CD4-positive, alpha-beta T cell treated with Interleukin-12 subunit alpha and Interleukin-12 subunit beta, for 1 hour (primary cell): ENCODE data around the gene ZNF841.
"Not testable (repeated sequence)": the region's sequence is repeated elsewhere in the genome, so short reads cannot be mapped to it uniquely, and the experiment has no call there.

Experiments
- DNase-seq: peaks from one replicate; pipeline ENCODE4 v3.0.0-alpha.2; 2020

Gene ZNF841

DNA sequence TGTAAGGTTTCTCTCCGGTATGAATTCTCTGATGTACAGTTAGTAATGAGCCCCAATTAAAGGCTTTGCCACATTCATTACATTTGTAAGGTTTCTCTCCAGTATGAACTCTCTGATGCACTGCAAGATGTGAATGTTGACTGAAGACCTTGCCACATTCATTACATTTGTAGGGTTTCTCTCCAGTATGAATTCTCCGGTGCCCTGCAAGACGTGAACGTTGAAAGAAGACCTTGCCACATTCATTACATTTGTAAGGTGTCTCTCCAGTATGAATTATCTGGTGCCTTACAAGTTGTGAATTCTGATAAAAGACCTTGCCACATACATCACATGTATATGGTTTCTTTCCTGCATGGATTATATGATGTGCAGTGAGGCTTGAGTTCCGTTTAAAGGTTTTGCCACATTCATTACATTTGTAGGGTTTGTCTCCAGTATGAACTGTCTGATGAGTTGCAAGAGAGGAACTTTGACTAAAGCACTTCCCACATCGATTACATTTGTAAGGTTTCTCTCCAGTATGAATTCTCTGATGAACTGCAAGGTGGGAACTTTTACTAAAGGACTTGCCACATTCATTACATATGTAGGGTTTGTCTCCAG is 29.2 kb downstream of the ZNF841 start:
- no peak for DNase-seq

DNA sequence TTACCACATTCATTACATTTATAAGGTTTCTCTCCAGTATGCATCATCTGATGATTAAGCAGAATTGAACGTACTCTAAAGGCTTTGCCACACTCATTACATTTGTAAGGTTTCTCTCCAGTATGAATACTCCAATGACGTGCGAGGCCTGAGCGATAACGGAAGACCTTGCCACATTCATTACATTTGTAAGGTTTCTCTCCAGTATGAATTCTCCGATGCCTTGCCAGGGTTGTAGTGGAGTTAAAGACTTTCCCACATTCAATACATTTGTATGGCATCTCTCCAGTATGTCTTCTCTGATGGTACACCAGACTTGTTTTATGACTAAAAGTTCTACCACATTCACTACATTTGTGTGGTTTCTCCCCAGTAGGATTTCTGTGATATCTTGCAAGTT is 30.2 kb downstream of the ZNF841 start:
- no peak for DNase-seq

DNA sequence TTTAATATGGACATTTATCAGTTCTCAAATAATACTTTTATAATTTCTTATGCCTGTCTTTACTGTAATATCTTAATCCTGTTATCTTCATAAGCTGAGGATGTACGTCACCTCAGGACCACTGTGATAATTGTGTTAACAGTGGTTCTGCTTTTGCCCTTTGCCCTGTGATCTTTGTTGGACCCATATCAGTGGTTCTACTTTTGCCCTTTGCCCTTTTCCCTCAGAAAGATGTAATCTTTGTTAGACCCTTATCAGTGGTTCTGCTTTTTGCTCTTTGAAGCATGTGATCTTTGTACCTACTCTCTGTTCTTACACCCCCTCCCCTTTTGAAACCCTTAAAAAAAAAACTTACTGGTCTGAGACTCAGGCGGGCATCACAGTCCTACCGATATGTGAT is 39.1 kb downstream of the ZNF841 start:
- not testable (repeated sequence) for DNase-seq

DNA sequence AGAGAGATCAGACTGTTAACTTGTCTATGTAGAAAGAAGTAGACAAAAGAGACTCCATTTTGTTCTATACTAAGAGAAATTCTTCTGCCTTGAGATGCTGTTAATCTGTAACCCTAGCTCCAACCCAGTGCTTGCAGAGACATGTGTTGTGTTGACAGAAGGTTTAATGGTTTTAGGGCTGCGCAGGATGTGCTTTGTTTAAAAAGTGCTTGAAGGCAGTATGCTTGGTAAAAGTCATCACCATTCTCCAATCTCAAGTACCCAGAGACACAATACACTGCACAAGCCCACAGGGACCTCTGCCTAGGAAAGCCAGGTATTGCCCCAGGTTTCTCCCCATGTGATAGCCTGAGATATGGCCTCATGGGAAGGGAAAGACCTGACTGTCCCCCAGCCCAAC is 43.8 kb downstream of the ZNF841 start:
- DNase-seq, result not testable (repeated sequence)

DNA sequence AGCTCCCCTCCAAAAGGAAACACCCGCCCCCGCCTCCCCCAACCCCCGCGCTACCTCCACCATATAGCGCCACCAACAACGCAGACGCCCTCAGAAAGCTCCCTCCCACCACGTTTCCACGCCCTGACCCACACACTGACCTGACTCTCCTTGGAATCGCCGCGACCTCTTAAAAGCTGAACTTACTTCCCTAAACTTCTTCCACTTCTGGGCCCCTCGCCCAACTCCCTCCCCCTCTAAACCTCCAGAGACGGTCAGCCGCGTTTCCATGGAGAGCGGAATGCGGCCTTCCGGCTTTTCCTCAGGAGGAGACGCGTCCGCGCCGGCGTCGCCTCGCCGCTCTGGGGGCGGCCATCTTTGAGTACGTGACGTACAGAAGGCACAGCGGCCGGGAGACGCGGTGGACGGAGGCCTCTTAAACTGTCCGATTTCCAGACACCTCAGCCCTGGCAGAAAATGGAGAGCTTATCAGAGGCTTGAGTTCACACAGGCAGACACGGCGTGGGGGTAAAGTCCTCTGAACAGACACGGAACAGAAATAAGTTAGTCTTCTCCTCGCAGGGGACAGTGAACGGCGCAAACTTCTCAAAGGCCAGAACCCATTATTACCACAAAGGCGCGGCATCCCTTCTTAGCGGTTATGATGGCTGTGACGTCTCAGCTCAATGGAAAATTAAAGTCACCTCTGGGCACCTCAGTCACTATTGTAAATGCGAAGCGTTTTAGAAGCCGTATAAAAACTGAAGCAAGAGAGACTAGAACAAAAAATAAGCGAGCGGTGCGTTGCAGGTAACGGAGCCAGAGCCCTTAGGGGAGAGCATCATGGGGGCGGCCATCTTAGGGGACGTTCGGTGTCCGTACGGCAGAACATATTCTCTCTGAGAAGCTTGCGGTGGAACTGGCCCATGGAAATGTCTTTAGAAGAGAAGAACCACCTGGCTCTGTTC is 46.7 kb downstream of the ZNF841 start, which contains the start of gene ZNF432:
TSS of gene ZNF432 (minus strand) at position 284 of the 947 bp plus-strand sequence. CDS start 1,970 bp downstream, outside the sequence.
- DNase-seq, result peak; percentile 87

DNA sequence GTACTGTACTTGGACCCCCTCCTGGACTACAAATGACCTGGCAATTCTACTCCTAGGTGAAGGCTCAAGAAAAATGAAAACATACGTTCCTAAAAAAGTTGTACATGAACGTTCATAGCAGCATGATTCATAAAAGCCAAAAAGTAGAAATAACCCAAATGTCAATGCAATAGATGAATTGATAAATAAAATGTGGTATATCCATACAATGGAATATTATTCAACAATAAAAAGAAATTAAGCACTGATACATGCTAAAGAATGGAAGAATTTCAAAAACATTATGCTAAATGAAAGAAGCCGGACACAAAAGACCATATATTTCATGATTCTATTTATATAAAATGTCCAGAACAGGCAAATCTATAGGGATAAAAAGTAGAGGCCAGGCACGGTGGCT is 56.4 kb downstream of the ZNF841 start:
- no peak for DNase-seq

DNA sequence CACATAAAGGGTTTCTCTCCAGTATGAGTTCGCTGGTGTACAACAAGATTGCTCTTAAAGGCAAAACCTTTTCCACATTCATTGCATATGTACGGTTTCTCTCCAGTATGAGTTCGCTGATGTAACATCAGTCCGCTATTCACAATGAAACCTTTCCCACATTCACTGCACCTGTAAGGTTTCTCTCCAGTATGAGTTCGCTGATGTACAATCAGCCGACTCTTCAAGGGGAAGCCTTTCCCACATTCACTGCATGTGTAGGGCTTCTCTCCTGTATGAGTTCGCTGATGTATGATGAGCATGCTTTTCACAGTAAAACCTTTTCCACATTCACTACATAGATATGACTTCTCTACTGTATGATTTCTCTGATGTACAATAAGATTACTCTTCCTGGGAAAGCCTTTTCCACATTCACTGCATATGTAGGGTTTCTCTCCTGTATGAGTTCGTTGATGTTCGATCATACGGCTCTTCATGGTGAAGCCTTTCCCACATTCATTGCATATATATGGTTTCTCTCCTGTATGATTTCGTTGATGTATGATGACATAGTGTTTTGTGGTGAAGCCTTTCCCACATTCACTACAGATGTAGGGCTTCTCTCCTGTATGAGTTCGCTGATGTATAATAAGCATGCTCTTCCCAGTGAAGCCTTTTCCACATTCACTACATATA is 61.4 kb downstream of the ZNF841 start:
- no peak for DNase-seq

DNA sequence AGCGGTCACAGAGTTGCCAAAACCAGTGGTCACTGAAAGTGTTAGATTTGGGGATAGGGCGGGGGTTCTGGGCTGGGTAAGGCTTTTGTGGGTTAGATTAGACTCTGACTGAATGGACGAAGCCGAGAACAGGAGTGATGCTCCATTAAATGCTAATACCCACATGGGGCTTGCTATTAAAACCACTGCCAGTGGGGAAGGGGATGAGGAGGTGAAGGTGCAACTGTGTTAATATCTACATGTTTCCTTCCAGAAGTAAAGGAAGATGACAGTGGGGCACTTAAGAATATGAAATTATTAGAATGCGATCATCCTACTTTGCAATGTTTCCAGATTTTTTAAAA is 66.8 kb downstream of the ZNF841 start:
- DNase-seq, result no peak

DNA sequence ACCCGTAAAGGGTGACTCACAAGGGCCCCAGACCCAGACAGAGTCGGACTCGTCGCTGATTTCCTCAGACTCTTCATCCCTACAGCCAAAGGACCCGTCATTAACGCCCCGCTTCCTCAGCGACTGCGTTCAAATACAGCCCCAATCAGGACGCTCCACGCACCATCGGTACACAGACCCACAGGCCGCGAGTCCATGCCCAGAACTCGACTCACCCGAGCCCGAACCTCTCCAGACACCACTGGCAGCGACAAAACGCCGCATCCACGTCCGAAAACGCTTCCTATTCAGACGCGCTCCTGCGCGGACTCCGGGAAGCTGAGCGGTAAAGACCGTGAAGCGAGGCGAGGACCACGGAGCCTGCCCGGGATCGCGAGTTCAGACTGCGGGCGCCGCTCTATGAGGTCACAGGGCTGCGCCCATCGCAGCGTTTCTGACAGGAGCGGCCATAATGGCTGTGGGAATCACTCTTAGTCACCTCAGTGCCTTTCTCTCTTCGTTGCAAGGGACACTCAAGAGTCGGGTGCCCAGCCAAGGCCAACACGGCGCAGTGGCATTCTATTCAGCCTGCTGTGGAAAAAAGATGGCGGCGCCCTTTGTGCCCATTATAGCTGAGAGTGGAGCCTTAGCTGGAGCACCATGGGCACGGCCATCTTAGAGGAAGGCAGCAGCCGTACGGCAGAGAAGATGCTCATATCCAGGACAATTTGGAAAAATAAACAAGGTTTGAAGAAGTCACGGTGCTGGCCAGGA is 67.4 kb downstream of the ZNF841 start, which contains the start of gene ZNF614:
TSS of gene ZNF614 (minus strand) at position 353 of the 753 bp plus-strand sequence. CDS start 2,634 bp downstream, outside the sequence.
- peak; percentile 85 for DNase-seq

DNA sequence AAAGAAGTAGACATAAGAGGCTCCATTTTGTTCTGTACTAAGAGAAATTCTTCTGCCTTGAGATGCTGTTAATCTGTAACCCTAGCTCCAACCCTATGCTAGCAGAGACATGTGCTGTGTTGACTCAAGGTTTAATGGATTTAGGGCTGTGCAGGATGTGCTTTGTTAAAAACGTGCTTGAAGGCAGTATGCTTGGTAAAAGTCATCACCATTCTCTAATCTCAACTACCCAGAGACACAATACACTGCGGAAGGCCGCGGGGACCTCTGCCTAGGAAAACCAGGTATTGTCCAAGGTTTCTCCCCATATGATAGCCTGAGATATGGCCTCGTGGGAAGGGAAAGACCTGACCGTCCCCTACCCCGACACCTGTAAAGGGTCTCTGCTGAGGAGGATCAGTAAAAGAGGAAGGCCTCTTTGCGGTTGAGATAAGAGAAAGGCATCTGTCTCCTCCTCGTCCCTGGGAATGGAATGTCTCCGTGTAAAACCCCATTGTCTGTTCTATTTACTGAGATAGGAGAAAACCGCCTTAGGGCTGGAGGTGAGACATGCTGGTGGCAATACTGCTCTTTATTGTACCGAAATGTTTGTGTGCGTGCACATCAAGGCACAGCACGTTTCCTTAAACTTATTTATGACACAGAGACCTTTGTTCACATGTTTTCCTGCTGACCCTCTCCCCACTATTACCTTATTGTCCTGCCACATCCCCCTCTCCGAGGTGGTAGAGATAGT is 69.1 kb downstream of the ZNF841 start:
- not testable (repeated sequence) for DNase-seq

DNA sequence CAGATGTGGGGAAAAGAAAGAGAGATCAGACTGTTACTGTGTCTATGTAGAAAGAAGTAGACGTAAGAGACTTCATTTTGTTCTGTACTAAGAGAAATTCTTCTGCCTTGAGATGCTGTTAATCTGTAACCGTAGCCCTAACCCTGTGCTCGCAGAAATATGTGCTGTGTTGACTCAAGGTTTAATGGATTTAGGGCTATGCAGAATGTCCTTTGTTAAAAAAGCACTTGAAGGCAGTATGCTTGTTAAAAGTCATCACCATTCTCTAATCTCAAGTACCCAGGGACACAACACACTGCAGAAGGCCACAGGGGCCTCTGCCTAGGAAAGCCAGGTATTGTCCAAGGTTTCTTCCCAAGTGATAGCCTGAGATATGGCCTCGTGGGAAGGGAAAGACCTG is 71.1 kb downstream of the ZNF841 start:
- DNase-seq, result not testable (repeated sequence)

DNA sequence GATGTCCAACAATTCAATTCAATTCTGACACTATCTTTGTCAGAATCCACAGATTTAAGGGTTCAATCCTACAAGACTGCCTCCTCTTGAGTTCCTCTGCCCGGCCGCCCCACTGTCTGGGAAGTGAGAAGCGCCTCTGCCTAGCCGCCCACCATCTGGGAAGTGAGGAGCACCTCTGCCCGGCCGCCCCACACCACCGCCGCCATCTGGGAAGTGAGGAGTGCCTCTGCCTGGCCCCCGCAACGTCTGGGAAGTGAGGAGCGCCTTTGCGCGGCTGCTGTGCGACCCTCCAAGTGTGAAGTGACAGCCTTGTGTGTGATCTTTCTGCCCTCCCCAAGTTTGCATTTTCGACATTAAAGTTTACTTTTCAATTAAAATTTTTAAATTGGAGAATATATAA is 73.4 kb downstream of the ZNF841 start:
- DNase-seq, result no peak

DNA sequence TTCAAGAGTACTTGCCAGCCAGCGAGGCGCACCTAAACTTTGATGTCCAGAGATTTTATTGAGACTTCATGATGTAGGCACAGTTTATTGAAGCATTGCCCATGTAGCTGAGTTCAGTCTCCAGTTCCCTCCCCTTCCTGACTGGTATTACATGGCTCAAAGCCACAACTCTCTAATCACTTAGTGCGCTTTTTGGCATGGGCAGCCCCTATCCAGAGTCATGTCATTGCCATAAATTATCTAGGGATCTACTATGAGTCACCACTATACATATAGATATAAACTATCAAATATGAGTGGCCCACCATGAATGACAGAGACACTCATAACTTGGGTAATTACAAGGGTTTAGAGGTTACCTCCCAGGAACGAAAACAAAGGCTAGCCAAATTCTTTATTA is 75.1 kb downstream of the ZNF841 start:
- no peak for DNase-seq
